ENCODE results near the gene PTCD3.

The PTCD3 gene

DNA sequence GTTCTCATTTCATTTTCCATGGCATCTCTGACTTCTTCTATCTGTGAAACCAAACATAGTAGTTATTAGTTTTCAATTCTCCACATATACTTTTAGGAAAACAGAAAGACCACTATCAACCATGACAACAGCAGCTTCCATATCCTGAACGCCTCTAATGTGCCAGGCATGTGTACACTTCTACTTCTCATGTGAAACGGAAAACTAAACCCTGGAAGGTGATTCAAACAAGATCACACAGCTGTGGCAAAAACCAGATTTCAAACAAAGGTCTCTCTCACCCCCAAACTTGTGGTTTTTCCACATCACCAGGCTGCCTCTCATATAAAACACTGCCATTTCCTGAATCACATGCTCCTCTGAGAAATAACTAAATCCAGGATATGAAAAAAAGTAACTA is 41.8 kb downstream of the PTCD3 start:
- intact Hi-C loops (cut with DNase I; ENCODE audit: low total_unique reads) = no loop called here
- Histone ChIP-seq H3K9me3 (no peaks in the 10 kb centered on the region), H3K36me3 (peaks cover 73 to 88% (median 87%) of the 10 kb centered on the region in 3 donors), H3K27me3 (no peaks in the 10 kb centered on the region), H3K27ac (no peak overlapping the region), H3K4me3 (no peak overlapping the region), H3K4me1 (no peaks in the 10 kb centered on the region)
- no peak for DNase-seq
- TF ChIP-seq, protein P1, sequence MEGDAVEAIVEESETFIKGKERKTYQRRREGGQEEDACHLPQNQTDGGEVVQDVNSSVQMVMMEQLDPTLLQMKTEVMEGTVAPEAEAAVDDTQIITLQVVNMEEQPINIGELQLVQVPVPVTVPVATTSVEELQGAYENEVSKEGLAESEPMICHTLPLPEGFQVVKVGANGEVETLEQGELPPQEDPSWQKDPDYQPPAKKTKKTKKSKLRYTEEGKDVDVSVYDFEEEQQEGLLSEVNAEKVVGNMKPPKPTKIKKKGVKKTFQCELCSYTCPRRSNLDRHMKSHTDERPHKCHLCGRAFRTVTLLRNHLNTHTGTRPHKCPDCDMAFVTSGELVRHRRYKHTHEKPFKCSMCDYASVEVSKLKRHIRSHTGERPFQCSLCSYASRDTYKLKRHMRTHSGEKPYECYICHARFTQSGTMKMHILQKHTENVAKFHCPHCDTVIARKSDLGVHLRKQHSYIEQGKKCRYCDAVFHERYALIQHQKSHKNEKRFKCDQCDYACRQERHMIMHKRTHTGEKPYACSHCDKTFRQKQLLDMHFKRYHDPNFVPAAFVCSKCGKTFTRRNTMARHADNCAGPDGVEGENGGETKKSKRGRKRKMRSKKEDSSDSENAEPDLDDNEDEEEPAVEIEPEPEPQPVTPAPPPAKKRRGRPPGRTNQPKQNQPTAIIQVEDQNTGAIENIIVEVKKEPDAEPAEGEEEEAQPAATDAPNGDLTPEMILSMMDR (IDR thresholded peaks at IDR 0.05) = no peak

DNA sequence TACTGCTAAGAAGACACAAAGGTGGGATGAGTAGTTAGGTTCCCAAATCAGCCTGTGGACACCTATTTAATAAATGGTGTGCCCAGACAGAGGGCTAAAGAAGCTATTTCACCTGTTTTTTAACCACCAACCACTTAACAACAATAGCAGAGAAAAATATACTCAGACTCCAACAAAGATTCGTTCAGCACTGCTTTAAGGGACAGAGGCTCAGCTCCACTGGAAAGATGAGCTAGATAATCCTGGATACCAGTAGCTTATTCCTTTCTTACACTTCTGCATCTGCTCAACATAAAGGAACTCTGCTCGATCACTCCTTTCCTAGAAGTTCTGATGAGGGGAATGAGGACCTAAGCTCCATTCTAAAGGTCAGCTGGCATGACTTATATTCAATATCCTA is 44.5 kb downstream of the PTCD3 start:
- no peaks in the 10 kb centered on the region for H3K9me3 ChIP-seq
- TF ChIP-seq, protein P1 (IDR thresholded peaks at IDR 0.05) = no peak
- no peak overlapping the region for H3K4me3 ChIP-seq
- H3K4me1 ChIP-seq = no peaks in the 10 kb centered on the region
- peaks cover 54 to 78% (median 77%) of the 10 kb centered on the region in 3 donors for H3K36me3 ChIP-seq
- DNase-seq = no peak
- H3K27me3 ChIP-seq = no peaks in the 10 kb centered on the region
- H3K27ac ChIP-seq = no peak overlapping the region
- intact Hi-C loops (cut with DNase I; ENCODE audit: low total_unique reads) = loop anchor here (2.0 kb wide), 1 partner anchor 32 kb away; no protein-coding TSS in a partner anchor

GRCh38 chr2:86157009-86157556 is 51.0 kb downstream of the PTCD3 start:
- Histone ChIP-seq H3K27ac (no peak overlapping the region), H3K9me3 (no peaks in the 10 kb centered on the region), H3K4me3 (no peak overlapping the region), H3K36me3 (peaks cover 60 to 83% (median 72%) of the 10 kb centered on the region in 3 donors), H3K27me3 (no peaks in the 10 kb centered on the region), H3K4me1 (no peaks in the 10 kb centered on the region)
- intact Hi-C loops (cut with DNase I; ENCODE audit: low total_unique reads) = no loop called here
- TF ChIP-seq, protein P1 (IDR thresholded peaks at IDR 0.05) = no peak
- DNase-seq = no peak

DNA sequence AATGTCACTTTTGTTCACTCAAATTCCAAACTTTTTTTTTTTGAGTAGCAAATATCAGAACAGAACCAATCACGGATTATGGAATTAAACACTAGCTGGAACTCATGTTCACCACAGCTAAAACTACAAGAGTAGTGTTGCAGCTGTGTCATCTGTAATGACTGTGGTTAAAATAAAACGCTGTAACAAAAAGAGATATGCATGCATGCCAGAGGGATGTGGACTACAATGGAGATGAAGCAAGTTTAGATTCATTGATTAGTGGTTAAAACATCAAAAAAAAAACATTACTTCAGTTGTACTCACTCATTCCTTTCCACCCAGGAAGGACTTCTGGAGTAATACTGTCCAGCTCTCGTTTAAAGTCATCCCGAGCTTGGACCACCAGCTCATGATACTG is 52.3 kb downstream of the PTCD3 start:
- Histone ChIP-seq H3K4me1 (no peaks in the 10 kb centered on the region), H3K4me3 (no peak overlapping the region), H3K9me3 (no peaks in the 10 kb centered on the region), H3K36me3 (peaks cover 67 to 95% (median 78%) of the 10 kb centered on the region in 3 donors), H3K27ac (no peak overlapping the region), H3K27me3 (no peaks in the 10 kb centered on the region)
- TF ChIP-seq, protein P1 (IDR thresholded peaks at IDR 0.05) = no peak
- no peak for DNase-seq
- intact Hi-C loops (cut with DNase I; ENCODE audit: low total_unique reads) = no loop called here

DNA sequence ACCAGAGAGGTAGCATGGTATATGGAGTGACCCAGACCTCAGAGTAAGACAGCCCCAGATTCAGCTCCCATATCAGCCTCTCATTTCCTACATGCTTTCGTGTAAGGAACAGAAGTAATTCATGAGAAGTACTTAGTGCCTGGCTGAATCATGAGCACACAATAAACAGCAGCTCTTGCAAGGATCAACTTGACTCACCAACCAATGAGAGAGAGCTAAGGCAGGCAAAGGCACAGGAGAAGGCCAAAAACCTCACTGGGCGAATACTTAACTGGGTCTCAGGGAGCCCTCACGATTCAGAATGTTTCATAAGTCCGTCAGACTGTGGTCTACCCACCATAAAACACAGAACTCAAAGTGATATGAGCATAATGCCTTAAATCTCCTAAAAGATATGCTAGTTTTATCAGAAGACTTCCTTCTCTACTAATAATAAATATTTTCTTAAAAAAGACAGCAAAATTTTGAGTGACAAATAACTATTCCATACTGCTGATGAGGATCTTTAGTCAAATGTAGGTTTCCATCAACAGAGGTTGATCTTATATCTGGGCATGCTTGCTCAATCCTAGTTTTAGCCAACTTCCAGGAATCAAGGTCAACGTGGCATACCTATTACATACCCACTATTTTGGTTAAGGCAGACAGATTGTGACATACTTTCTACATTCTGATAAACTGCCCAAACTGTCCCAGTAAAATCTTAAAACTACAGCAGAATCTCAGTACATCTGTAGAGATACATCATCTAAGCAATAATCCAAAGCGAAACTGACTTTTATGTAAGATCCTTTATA is 54.3 kb downstream of the PTCD3 start:
- TF ChIP-seq, protein P1 (IDR thresholded peaks at IDR 0.05) = no peak
- Histone ChIP-seq H3K27ac (no peak overlapping the region), H3K9me3 (no peaks in the 10 kb centered on the region), H3K36me3 (peaks cover 78 to 99% (median 79%) of the 10 kb centered on the region in 3 donors), H3K27me3 (no peaks in the 10 kb centered on the region), H3K4me1 (no peaks in the 10 kb centered on the region), H3K4me3 (no peak overlapping the region)
- no peak for DNase-seq
- intact Hi-C loops (cut with DNase I; ENCODE audit: low total_unique reads) = no loop called here
